Hepatocyte (in vitro differentiated cells): ENCODE results near the gene CHCHD5. TPM values are rescaled to one million over a fixed set of nuclear protein-coding genes. Genes with fewer than 3 reads are reported as not detected.
A peak's percentile ranks its signal among the peaks of the same experiment; 100 is the strongest.

Experiments
- DNase-seq: peaks from one replicate; pipeline ENCODE4 v3.0.0-alpha.2; 2016; ENCODE audit warnings: low spot score
- H2AFZ ChIP-seq: fragments of 200-600 bp; sonication (generic); 2 replicates; pipeline ENCODE4 v1.6.0; 2016; ENCODE audit warnings: antibody characterized with exemption, mild to moderate bottlenecking
- H3K27ac ChIP-seq: fragments of 200-600 bp; sonication (generic); 2 replicates; pipeline ENCODE4 v1.5.1; 2016; ENCODE audit warnings: mild to moderate bottlenecking
- H3K27me3 ChIP-seq: fragments of 200-600 bp; sonication (generic); 2 replicates; pipeline ENCODE4 v1.6.1; 2016
- H3K36me3 ChIP-seq: fragments of 200-600 bp; sonication (generic); replicated peaks from 2 replicates; pipeline ENCODE4 v1.5.1; 2016; ENCODE audit warnings: low read depth; ENCODE audit not compliant: insufficient read depth
- H3K4me1 ChIP-seq: fragments of 200-600 bp; sonication (generic); 2 replicates; pipeline ENCODE4 v1.5.1; 2016; ENCODE audit warnings: mild to moderate bottlenecking, moderate library complexity; ENCODE audit not compliant: insufficient read depth
- H3K4me2 ChIP-seq: fragments of 200-600 bp; sonication (generic); 2 replicates; pipeline ENCODE4 v1.6.0; 2016
- H3K4me3 ChIP-seq: fragments of 200-600 bp; sonication (generic); 2 replicates; pipeline ENCODE4 v1.5.1; 2016; ENCODE audit warnings: mild to moderate bottlenecking
- H3K79me2 ChIP-seq: fragments of 200-600 bp; sonication (generic); 2 replicates; pipeline ENCODE4 v1.6.0; 2017; ENCODE audit warnings: mild to moderate bottlenecking
- H3K9me2 ChIP-seq: fragments of 200-600 bp; sonication (generic); replicated peaks from 2 replicates; pipeline ENCODE4 v1.6.0; 2017; ENCODE audit warnings: mild to moderate bottlenecking; ENCODE audit not compliant: insufficient read depth
- H3K9me3 ChIP-seq: fragments of 200-600 bp; sonication (generic); 2 replicates; pipeline ENCODE4 v1.5.1; 2016; ENCODE audit warnings: low read depth, mild to moderate bottlenecking
- H4K20me1 ChIP-seq: fragments of 200-600 bp; sonication (generic); 2 replicates; pipeline ENCODE4 v1.6.0; 2016; ENCODE audit warnings: mild to moderate bottlenecking; ENCODE audit not compliant: insufficient read depth, poor library complexity, severe bottlenecking
- CTCF ChIP-seq: fragments of 200-600 bp; sonication (generic); IDR thresholded peaks from 2 replicates; pipeline ENCODE4 v1.5.1; 2016; ENCODE audit warnings: antibody characterized with exemption, mild to moderate bottlenecking; ENCODE audit not compliant: poor library complexity
- EZH2 ChIP-seq: fragments of 200-600 bp; sonication (generic); IDR thresholded peaks from 2 replicates; pipeline ENCODE4 v1.6.1; 2016; ENCODE audit warnings: antibody characterized with exemption, mild to moderate bottlenecking, borderline replicate concordance
- EZH2phosphoT487 ChIP-seq: fragments of 200-600 bp; sonication (generic); IDR thresholded peaks from one replicate; pipeline ENCODE4 v1.6.1; 2018; ENCODE audit warnings: antibody characterized with exemption, mild to moderate bottlenecking, low read depth, moderate library complexity; ENCODE audit not compliant: unreplicated experiment, severe bottlenecking
- WGBS: methylation state at CpG from one replicate; pipeline ENCODE4 v1.1.6; 2016; ENCODE audit warnings: low lambda C conversion rate; ENCODE audit errors: missing lambda C conversion rate; 5-methylcytosine and 5-hydroxymethylcytosine counted together
- polyA plus RNA-seq: library from polyadenylated mRNA; unstranded; fragments of >200 nt; fragmentation: Nextera tagmentation; extraction: Ambion mirVana; gene quantifications from 2 replicates; pipeline ENCODE4 v1.2.1, GENCODE V29; 2016
- total RNA-seq: library from RNA; depleted of rRNA; stranded (reverse); fragments of >200 nt; gene quantifications from 2 replicates; pipeline ENCODE4 v1.2.3, GENCODE V29; 2014

CHCHD5 gene
- total and polyA plus RNA-seq, 2 experiments from 2014 or later, result 19.1 to 67.3 TPM

GRCh38 chr2:112625474-112626114 lies 41.2 kb downstream of the CHCHD5 start:
- no peaks in the 10 kb centered on the region for H3K36me3 ChIP-seq
- TF ChIP-seq EZH2, result no peak
- TF ChIP-seq EZH2phosphoT487, result no peak
- TF ChIP-seq CTCF, result no peak
- no peaks in the 10 kb centered on the region for H3K9me2 ChIP-seq
- no peaks in the 10 kb centered on the region for H3K79me2 ChIP-seq
- H3K4me2 ChIP-seq, result no peak overlapping the region
- 80% methylated on average over 7 of the region's 7 CpGs for WGBS
- peaks cover 16% of the 10 kb centered on the region for H3K4me1 ChIP-seq
- no peaks in the 10 kb centered on the region for H3K27me3 ChIP-seq
- no peak for DNase-seq
- H3K27ac ChIP-seq, result no peak overlapping the region
- no peak overlapping the region for H2AFZ ChIP-seq
- H4K20me1 ChIP-seq, result no peaks in the 10 kb centered on the region
- no peak overlapping the region for H3K4me3 ChIP-seq
- no peaks in the 10 kb centered on the region for H3K9me3 ChIP-seq

- H3K4me2 ChIP-seq, result peak overlapping the region; percentile 30
- DNase-seq, result peak; percentile 65
These were observed 42.2 kb downstream of the CHCHD5 start for GRCh38 chr2:112626604-112627059.

GRCh38 chr2:112627060-112628040 lies 42.9 kb downstream of the CHCHD5 start:
- Histone ChIP-seq H3K27me3 (no peaks in the 10 kb centered on the region), H2AFZ (no peak overlapping the region), H4K20me1 (no peaks in the 10 kb centered on the region), H3K9me2 (no peaks in the 10 kb centered on the region), H3K4me2 (peak overlapping the region; percentile 30), H3K4me1 (peaks cover 21% of the 10 kb centered on the region), H3K79me2 (no peaks in the 10 kb centered on the region), H3K9me3 (no peaks in the 10 kb centered on the region), H3K4me3 (no peak overlapping the region), H3K36me3 (no peaks in the 10 kb centered on the region), H3K27ac (peak overlapping the region; percentile 59)
- TF ChIP-seq EZH2, result no peak
- no peak for TF ChIP-seq CTCF
- WGBS, result 72% methylated on average over 10 of the region's 10 CpGs
- peak; percentile 77 for DNase-seq

More at GRCh38 chr2:112626604-112627059, 42.2 kb downstream of the CHCHD5 start:
- Histone ChIP-seq H3K27me3 (no peaks in the 10 kb centered on the region), H2AFZ (no peak overlapping the region), H3K79me2 (no peaks in the 10 kb centered on the region), H4K20me1 (no peaks in the 10 kb centered on the region), H3K36me3 (no peaks in the 10 kb centered on the region), H3K9me2 (no peaks in the 10 kb centered on the region), H3K4me1 (peaks cover 21% of the 10 kb centered on the region), H3K4me3 (no peak overlapping the region), H3K27ac (peak overlapping the region; percentile 59), H3K9me3 (no peaks in the 10 kb centered on the region)
- WGBS, result 43% methylated on average over 7 of the region's 7 CpGs
- TF ChIP-seq EZH2 (no peak), EZH2phosphoT487 (no peak), CTCF (peak; percentile 80)
